T-helper 17 cell (primary cell): ENCODE data around the gene GPR137. TPM values are rescaled to one million over a fixed set of nuclear protein-coding genes. Genes with fewer than 3 reads are reported as not detected.

ENCODE experiments used
- ATAC-seq: fragments of 150-1000 bp; cut with Tn5 transposase; 2 replicates; pipeline ENCODE4 v1.10.0; 2021; ENCODE audit warnings: mild to moderate bottlenecking, moderate library complexity
- DNase-seq, 3 donors: peaks; one replicate each; pipeline versions ENCODE4 v3.0.0 to v3.0.0-alpha.2; 2020 to 2021
- H3K9me3 ChIP-seq: one replicate; pipeline ENCODE4 v1.7.0; 2013; ENCODE audit warnings: low read length, mild to moderate bottlenecking; ENCODE audit not compliant: control insufficient read depth, poor library complexity, severe bottlenecking
- H3K27ac Mint-ChIP-seq: one replicate; pipeline ENCODE4 v1.8.0; 2022; ENCODE audit warnings: mild to moderate bottlenecking, moderate library complexity, mixed read lengths
- H3K27me3 Mint-ChIP-seq: one replicate; pipeline ENCODE4 v1.8.0; 2022; ENCODE audit warnings: mixed read lengths
- H3K36me3 Mint-ChIP-seq: one replicate; pipeline ENCODE4 v1.8.0; 2022; ENCODE audit warnings: low read depth, mixed read lengths
- H3K4me1 Mint-ChIP-seq: one replicate; pipeline ENCODE4 v1.8.0; 2022; ENCODE audit warnings: mild to moderate bottlenecking, mixed read lengths
- H3K4me3 Mint-ChIP-seq: one replicate; pipeline ENCODE4 v1.8.0; 2022; ENCODE audit warnings: mild to moderate bottlenecking, moderate library complexity, mixed read lengths
- total RNA-seq, 4 donors: library from RNA in 2 of 4; stranded (reverse) in 2 of 4; gene quantifications; one replicate each; pipeline ENCODE4 v1.2.3 and lab custom pipeline; 2022 to 2026

Gene GPR137
- total RNA-seq, 2 donors from 2014 or later, result 46.5 to 57.9 TPM

DNA sequence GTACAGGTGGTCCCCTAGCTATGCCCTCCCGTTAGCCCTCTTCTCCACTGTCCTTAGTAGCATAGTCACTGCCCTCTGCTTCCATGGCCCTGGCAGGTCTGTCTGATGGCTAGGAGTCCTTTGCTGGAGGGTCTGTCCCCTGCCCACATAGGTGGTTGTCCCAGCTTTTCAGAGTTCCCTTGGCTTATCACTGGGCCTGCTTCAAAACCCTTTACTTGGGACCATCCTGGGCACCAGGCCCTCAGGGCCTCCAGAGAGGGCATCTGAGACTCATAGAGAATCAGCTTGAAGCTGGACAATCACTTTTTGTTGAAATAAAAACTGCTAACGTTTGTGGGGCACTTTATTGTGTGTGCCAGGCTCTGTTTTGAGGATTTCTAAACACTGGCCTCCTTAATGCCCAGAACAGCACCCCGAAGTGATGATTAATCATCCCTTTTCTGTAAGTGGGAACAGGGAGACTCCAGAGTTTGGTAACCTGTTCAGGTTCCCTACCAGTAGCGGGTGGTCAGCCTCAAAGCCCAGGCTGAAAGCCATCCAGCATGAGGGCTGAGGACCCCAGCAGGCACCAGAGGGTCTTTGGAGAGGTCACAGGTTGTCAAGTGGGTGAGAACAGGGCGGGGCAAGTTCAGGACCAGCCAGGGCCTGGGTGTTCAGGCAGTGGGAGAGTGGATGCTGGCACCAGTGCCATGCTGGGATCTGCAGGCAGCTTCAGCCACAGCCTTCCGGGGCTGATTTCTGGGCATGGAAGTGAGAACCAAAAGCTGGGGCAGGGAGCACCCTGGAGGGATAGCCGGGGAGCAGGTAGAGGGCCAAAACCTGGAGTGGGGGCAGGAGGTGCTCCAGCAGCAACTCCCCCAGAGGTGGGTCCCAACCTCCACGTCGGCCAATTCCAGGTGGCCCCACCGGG, 5.0 kb downstream of the GPR137 start:
- Mint-ChIP-seq H3K27me3 (peaks cover 33% of the 10 kb centered on the region), H3K4me3 (peak overlapping the region; percentile 68), H3K27ac (peak overlapping the region; percentile 84), H3K4me1 (peaks cover 22% of the 10 kb centered on the region), H3K36me3 (peaks cover 2% of the 10 kb centered on the region)
- DNase-seq, result no peak
- ATAC-seq, result no peak
- no peaks in the 10 kb centered on the region for H3K9me3 ChIP-seq

DNA sequence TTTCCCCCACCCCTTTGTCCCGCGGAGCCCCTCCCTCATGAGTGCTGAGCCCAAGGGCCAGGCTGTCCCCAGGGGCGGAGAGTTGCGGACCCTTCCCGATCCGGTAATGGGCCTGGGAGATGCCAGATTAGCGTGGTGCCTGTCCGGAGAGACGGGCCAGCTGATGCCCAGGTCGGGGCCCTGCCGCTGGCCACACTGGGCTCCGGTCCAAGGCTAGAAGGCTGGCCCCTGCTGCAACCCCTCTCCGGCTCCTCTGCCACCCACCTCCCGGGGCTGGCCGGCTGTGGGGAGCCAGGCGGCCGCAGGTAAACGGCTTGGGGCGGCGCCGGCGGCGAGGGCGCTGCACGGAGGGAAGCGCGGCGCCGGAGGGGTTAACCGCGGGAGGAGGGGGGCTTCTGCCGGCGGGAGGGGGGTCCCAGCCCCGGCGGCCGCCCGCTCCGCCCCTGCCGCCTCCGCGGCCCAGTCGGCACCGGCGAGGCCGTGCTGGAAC, 5.7 kb downstream of the GPR137 start, which contains the start of gene KCNK4:
KCNK4 (plus strand) TSS at position 41 of the 490 bp plus-strand sequence. CDS start 1,717 bp downstream, outside the sequence.
- ATAC-seq (no peak), DNase-seq (no peak)
- Mint-ChIP-seq H3K27me3 (peaks cover 35% of the 10 kb centered on the region), H3K4me1 (peaks cover 20% of the 10 kb centered on the region), H3K36me3 (peaks cover 2% of the 10 kb centered on the region), H3K27ac (peak within 1 kb of the TSS; percentile 84), H3K4me3 (peak within 1 kb of the TSS; percentile 68)
- no peaks in the 10 kb centered on the region for H3K9me3 ChIP-seq

DNA sequence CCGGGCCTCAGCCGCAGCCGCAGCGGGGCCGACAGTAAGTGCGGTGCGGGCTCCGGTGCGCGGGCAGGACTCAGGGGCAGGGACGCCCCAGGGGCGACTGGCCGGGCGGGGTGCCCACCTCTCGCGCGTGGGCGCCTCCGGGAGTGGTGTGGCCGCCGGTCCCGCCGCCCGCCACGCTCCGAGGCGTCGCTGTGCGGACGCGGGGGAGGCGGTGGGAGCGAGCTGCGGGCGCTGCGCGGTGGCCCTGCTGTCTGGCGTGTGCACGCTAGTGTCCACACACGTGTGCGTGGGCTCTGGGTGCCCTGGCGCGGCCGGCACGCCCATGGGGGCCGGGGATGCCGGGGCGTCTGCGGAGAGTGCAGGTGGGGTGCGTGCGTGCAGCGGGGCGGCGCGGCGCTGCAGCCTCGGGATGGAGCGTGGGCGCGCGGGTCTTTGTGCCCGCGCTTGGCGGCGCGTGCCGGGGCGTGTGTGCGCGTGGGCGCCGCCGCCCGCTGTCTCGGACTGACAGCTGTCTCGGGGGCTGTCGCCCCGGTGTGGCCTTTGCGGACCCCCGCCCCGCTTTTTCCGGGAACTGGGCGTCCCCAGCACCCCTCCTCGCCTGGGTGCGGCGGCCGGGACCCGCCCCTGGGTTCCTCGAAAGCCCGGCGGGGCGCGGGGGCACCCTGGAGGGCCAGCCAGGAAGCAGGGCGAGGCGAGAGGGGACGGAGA, 6.3 kb downstream of the GPR137 start:
- H3K9me3 ChIP-seq, result no peaks in the 10 kb centered on the region
- peaks cover 14% of the 10 kb centered on the region for H3K4me1 Mint-ChIP-seq
- DNase-seq (no peak), ATAC-seq (peak; percentile 62)
- no peak overlapping the region for H3K27ac Mint-ChIP-seq
- H3K27me3 Mint-ChIP-seq, result peaks cover 41% of the 10 kb centered on the region
- peaks cover 2% of the 10 kb centered on the region for H3K36me3 Mint-ChIP-seq
- peak overlapping the region; percentile 83 for H3K4me3 Mint-ChIP-seq

DNA sequence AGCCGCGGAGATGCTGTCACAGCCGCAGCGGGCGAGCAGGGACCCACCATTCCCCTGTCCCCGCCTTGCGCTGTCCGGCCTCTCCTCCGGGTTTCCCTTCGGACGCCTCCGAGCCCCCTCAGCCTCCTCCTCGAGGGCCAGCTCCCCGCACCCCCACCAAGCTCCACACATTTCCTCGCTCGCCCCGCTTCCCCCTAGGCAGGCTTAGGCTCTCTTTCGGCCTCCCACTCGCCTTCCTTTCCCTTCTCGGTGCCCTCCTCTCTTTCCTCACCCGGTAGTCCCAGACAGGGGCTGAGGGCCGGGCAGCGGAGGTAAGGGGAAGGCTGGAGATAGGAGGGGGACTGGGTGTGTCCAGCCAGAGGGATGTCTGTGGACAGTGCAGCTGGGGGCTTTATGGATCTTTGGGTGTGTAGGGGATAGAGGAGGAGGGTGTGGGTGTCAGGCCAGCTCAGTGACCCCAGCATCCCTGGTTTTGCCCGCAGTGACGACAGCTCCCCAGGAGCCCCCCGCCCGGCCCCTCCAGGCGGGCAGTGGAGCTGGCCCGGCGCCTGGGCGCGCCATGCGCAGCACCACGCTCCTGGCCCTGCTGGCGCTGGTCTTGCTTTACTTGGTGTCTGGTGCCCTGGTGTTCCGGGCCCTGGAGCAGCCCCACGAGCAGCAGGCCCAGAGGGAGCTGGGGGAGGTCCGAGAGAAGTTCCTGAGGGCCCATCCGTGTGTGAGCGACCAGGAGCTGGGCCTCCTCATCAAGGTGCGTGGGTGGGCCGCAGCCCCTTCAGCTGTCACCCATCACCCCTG, 7.0 kb downstream of the GPR137 start:
- ATAC-seq, result peak; percentile 13
- Mint-ChIP-seq H3K27me3 (peaks cover 48% of the 10 kb centered on the region), H3K4me1 (peaks cover 18% of the 10 kb centered on the region), H3K27ac (no peak overlapping the region), H3K36me3 (peaks cover 2% of the 10 kb centered on the region), H3K4me3 (peak overlapping the region; percentile 83)
- no peak for DNase-seq
- no peaks in the 10 kb centered on the region for H3K9me3 ChIP-seq

DNA sequence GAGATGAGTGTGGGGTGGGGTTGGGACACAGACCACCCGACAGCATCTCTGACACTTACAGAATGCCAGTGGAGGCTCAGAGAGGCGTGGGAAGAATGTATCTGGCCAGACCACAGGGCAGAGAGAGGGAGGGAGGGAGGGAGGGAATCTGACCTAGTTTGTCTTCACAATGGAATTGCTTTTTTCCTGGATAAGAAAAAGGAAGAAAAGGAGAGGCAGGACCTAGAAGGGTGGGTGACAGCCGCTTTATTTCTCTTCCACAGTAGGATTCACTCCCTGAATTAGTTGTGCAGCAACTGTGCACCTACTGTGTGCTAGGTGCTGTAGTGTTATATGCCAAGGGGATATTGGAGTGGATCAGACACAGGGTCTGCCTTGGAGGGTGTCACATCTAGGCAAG, 9.1 kb downstream of the GPR137 start:
- Mint-ChIP-seq H3K27me3 (peaks cover 61% of the 10 kb centered on the region), H3K27ac (peak overlapping the region; percentile 56), H3K4me3 (no peak overlapping the region), H3K36me3 (peaks cover 4% of the 10 kb centered on the region), H3K4me1 (peaks cover 25% of the 10 kb centered on the region)
- DNase-seq, result no peak
- no peak for ATAC-seq
- no peaks in the 10 kb centered on the region for H3K9me3 ChIP-seq

DNA sequence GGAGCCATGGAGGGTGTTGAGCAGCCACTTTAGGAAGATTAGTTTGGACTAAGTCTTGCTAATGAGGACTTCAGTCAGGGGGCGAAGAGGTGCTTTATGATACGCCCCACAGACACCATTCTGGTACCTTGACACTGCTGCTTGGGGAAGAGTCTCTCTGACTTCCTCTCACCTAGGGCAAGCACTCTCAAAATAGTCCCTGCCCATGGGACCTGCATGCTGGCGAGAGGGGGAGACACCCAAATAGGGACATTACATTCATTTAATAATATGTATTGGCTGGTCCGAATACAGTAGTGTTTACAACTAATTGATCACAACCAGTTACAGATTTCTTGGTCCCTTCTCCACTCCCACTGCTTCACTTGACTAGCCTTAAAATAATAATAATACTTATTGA, 10.1 kb downstream of the GPR137 start:
- H3K9me3 ChIP-seq, result no peaks in the 10 kb centered on the region
- ATAC-seq, result no peak
- H3K4me1 Mint-ChIP-seq, result peaks cover 27% of the 10 kb centered on the region
- H3K4me3 Mint-ChIP-seq, result no peak overlapping the region
- H3K27ac Mint-ChIP-seq, result no peak overlapping the region
- no peak for DNase-seq
- H3K27me3 Mint-ChIP-seq, result peaks cover 64% of the 10 kb centered on the region
- peaks cover 2% of the 10 kb centered on the region for H3K36me3 Mint-ChIP-seq

DNA sequence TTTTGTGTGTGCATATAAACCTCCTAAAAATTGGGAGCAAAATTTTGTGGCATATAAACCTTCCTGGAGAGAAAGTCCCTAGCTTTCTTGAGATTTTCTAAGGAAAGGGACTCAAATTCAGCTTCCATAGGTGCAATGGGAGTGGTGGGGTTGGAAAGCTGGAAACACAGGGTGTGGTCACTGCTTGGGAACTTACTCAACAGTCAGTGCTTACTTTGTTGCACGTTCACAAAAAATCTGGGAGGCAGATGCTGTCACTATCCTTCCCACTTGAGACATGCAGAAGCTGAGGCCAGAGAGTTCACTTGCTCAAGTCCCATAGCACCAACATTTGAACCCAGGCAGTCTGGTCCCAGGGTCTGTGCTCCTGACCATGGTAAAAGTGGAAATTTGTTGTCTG, 10.6 kb downstream of the GPR137 start:
- ATAC-seq (no peak), DNase-seq (no peak)
- no peak overlapping the region for H3K4me3 Mint-ChIP-seq
- peaks cover 29% of the 10 kb centered on the region for H3K4me1 Mint-ChIP-seq
- no peak overlapping the region for H3K27ac Mint-ChIP-seq
- no peaks in the 10 kb centered on the region for H3K9me3 ChIP-seq
- H3K36me3 Mint-ChIP-seq, result peaks cover 2% of the 10 kb centered on the region
- peaks cover 64% of the 10 kb centered on the region for H3K27me3 Mint-ChIP-seq

DNA sequence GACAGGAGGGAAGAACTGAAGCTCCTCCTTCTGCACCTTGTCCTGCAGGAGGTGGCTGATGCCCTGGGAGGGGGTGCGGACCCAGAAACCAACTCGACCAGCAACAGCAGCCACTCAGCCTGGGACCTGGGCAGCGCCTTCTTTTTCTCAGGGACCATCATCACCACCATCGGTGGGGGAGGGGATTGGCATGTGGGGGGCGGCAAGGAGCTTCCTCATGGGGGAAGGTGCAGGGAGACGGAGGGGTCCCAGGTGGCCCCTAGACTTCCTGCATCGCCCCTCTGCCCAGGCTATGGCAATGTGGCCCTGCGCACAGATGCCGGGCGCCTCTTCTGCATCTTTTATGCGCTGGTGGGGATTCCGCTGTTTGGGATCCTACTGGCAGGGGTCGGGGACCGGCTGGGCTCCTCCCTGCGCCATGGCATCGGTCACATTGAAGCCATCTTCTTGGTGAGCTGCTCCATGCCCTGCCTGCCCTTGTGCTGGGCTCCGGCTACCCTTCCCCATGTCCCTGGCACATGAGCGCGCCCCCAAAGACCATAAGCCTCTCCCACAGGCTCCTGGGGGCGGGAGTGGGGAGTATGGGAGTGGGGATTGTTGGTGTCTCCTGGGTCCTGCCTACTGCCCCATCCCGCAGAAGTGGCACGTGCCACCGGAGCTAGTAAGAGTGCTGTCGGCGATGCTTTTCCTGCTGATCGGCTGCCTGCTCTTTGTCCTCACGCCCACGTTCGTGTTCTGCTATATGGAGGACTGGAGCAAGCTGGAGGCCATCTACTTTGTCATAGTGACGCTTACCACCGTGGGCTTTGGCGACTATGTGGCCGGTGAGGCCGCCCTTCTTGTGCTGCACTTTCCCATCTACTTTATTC, 11.4 kb downstream of the GPR137 start:
- Mint-ChIP-seq H3K27me3 (peaks cover 64% of the 10 kb centered on the region), H3K36me3 (peaks cover 2% of the 10 kb centered on the region), H3K27ac (peak overlapping the region; percentile 14), H3K4me3 (no peak overlapping the region), H3K4me1 (peaks cover 29% of the 10 kb centered on the region)
- ATAC-seq (no peak), DNase-seq (no peak)
- H3K9me3 ChIP-seq, result no peaks in the 10 kb centered on the region

DNA sequence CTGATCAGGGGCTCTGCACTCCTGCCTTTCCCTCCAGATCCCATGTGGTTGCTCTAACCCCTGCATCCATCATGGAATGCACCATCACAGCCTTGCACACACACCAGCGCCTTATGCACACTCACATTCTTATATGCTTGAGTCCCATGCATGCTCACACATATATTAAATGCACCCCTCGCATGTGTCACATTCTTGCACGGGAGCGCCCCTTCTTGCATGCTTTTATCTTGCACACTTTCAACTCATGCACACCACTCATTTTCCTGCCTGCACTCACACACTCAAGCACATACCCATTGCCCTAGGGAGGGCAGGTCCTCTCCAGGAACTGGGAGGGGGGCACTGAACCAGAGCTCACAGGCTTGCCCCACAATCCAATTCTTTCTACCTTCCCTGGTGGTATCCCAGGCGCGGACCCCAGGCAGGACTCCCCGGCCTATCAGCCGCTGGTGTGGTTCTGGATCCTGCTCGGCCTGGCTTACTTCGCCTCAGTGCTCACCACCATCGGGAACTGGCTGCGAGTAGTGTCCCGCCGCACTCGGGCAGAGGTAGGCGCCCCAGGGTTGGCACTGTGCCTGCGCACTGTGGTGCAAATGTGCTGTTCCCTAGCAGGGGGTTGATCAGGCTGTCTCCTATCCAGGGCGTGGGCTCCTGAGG, 12.2 kb downstream of the GPR137 start:
- DNase-seq, result no peak
- Mint-ChIP-seq H3K4me3 (no peak overlapping the region), H3K4me1 (peaks cover 26% of the 10 kb centered on the region), H3K36me3 (peaks cover 2% of the 10 kb centered on the region), H3K27me3 (peaks cover 62% of the 10 kb centered on the region), H3K27ac (peak overlapping the region; percentile 65)
- ATAC-seq, result no peak
- H3K9me3 ChIP-seq, result no peaks in the 10 kb centered on the region

DNA sequence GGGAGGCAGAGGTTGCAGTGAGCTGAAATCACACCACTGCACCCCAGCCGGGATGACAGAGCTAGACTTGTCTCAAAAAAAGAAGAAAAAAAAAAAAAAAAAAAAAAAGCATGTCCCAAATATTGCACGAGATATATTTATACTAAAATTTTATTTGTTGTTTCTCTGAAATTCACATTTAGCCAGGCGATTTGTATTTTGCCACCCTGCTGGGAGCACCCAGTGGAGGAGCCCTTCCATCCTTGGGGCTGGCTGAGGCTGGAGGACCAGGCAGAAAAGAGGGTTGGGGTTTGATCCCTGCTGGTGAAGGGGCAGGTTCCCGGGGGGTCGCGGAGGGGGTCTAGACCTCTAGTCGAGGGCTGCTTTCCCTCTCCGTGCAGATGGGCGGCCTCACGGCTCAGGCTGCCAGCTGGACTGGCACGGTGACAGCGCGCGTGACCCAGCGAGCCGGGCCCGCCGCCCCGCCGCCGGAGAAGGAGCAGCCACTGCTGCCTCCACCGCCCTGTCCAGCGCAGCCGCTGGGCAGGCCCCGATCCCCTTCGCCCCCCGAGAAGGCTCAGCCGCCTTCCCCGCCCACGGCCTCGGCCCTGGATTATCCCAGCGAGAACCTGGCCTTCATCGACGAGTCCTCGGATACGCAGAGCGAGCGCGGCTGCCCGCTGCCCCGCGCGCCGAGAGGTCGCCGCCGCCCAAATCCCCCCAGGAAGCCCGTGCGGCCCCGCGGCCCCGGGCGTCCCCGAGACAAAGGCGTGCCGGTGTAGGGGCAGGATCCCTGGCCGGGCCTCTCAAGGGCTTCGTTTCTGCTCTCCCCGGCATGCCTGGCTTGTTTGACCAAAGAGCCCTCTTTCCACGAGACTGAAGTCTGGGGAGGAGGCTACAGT, 13.6 kb downstream of the GPR137 start:
- H3K27ac Mint-ChIP-seq, result no peak overlapping the region

More for the DNA sequence above, 13.6 kb downstream of the GPR137 start:
- H3K4me3 Mint-ChIP-seq, result peak overlapping the region; percentile 88
- H3K9me3 ChIP-seq, result no peaks in the 10 kb centered on the region
- DNase-seq (no peak), ATAC-seq (no peak)
- H3K27me3 Mint-ChIP-seq, result peaks cover 48% of the 10 kb centered on the region
- H3K36me3 Mint-ChIP-seq, result peaks cover 2% of the 10 kb centered on the region
- H3K4me1 Mint-ChIP-seq, result peaks cover 28% of the 10 kb centered on the region
